Smooth muscle cell (in vitro differentiated cells): ENCODE results near the gene RIN2. TPM values are rescaled to one million over a fixed set of nuclear protein-coding genes. Genes with fewer than 3 reads are reported as not detected.

Source experiments
- DNase-seq: peaks from one replicate; lab custom pipeline; 2025; ENCODE audit not compliant: unreplicated experiment; lab: John Stamatoyannopoulos, UW
- H2AFZ ChIP-seq: fragments of 200-600 bp; sonication (generic); 2 replicates; pipeline ENCODE4 v1.6.0; 2016; ENCODE audit warnings: antibody characterized with exemption, low read depth, mild to moderate bottlenecking
- H3F3A ChIP-seq: fragments of 200-600 bp; sonication (generic); 2 replicates; pipeline ENCODE4 v1.6.0; 2017; ENCODE audit warnings: antibody characterized with exemption, low read depth
- H3K27ac ChIP-seq: fragments of 200-600 bp; sonication (generic); 2 replicates; pipeline ENCODE4 v1.5.1; 2016; ENCODE audit warnings: low read depth, mild to moderate bottlenecking
- H3K27me3 ChIP-seq: fragments of 200-600 bp; sonication (generic); 2 replicates; pipeline ENCODE4 v1.6.1; 2016; ENCODE audit warnings: low read depth, mild to moderate bottlenecking
- H3K36me3 ChIP-seq: fragments of 200-600 bp; sonication (generic); 2 replicates; pipeline ENCODE4 v1.5.1; 2016; ENCODE audit warnings: low read depth
- H3K4me1 ChIP-seq: fragments of 200-600 bp; sonication (generic); 2 replicates; pipeline ENCODE4 v1.5.1; 2016; ENCODE audit warnings: low read depth
- H3K4me2 ChIP-seq: fragments of 200-600 bp; sonication (generic); 2 replicates; pipeline ENCODE4 v1.6.0; 2016; ENCODE audit warnings: mild to moderate bottlenecking
- H3K4me3 ChIP-seq: fragments of 200-600 bp; sonication (generic); 2 replicates; pipeline ENCODE4 v1.5.1; 2016; ENCODE audit warnings: mild to moderate bottlenecking
- H3K79me2 ChIP-seq: fragments of 200-600 bp; sonication (generic); 2 replicates; pipeline ENCODE4 v1.6.0; 2016; ENCODE audit warnings: low read depth, mild to moderate bottlenecking
- H3K9ac ChIP-seq: fragments of 200-600 bp; sonication (generic); 2 replicates; pipeline ENCODE4 v1.6.0; 2016; ENCODE audit warnings: low read depth
- H3K9me3 ChIP-seq: fragments of 200-600 bp; sonication (generic); replicated peaks from 2 replicates; pipeline ENCODE4 v1.5.1; 2016; ENCODE audit warnings: low read depth
- H4K20me1 ChIP-seq: fragments of 200-600 bp; sonication (generic); 2 replicates; pipeline ENCODE4 v1.6.0; 2016; ENCODE audit warnings: low read depth
- CTCF ChIP-seq: fragments of 200-600 bp; sonication (generic); IDR thresholded peaks from 2 replicates; pipeline ENCODE4 v1.5.1; 2017; ENCODE audit warnings: borderline replicate concordance, mild to moderate bottlenecking, antibody characterized with exemption; ENCODE audit not compliant: insufficient read depth, poor library complexity, severe bottlenecking
- WGBS: methylation state at CpG from one replicate; pipeline ENCODE4 v1.1.7; 2016; ENCODE audit warnings: low lambda C conversion rate; 5-methylcytosine and 5-hydroxymethylcytosine counted together
- polyA plus RNA-seq: library from polyadenylated mRNA; unstranded; fragments of >200 nt; fragmentation: Nextera tagmentation; extraction: Ambion mirVana; gene quantifications from 2 replicates; pipeline ENCODE4 v1.2.1, GENCODE V29; 2016
- total RNA-seq: library from RNA; depleted of rRNA; stranded (reverse); fragments of >200 nt; gene quantifications from 2 replicates; pipeline ENCODE4 v1.2.3, GENCODE V29; 2014

Gene RIN2
- total and polyA plus RNA-seq, 2 experiments from 2014 or later, result 16.0 to 26.9 TPM

GRCh38 chr20:19760371-19760721 lies 2.3 kb downstream of the RIN2 start:
- Histone ChIP-seq H3K4me1 (peaks cover 17% of the 10 kb centered on the region), H3K27me3 (no peaks in the 10 kb centered on the region), H3F3A (peaks cover 10% of the 10 kb centered on the region), H3K4me2 (no peak overlapping the region), H2AFZ (no peak overlapping the region), H3K27ac (no peak overlapping the region), H3K9ac (no peak overlapping the region), H3K36me3 (no peaks in the 10 kb centered on the region), H3K4me3 (no peak overlapping the region), H3K79me2 (peaks cover 14% of the 10 kb centered on the region), H3K9me3 (no peaks in the 10 kb centered on the region), H4K20me1 (peaks cover 4% of the 10 kb centered on the region)
- DNase-seq, result no peak
- no peak for TF ChIP-seq CTCF
- 89% methylated on average over 3 of the region's 3 CpGs for WGBS

GRCh38 chr20:19761326-19761725 lies 3.3 kb downstream of the RIN2 start:
- Histone ChIP-seq H3K79me2 (peaks cover 17% of the 10 kb centered on the region), H3K4me3 (no peak overlapping the region), H3K4me1 (peaks cover 17% of the 10 kb centered on the region), H4K20me1 (peaks cover 4% of the 10 kb centered on the region), H3K27me3 (no peaks in the 10 kb centered on the region), H3K9ac (no peak overlapping the region), H3K36me3 (no peaks in the 10 kb centered on the region), H3K27ac (no peak overlapping the region), H3F3A (peaks cover 10% of the 10 kb centered on the region), H2AFZ (no peak overlapping the region), H3K9me3 (no peaks in the 10 kb centered on the region), H3K4me2 (no peak overlapping the region)
- no peak for DNase-seq
- TF ChIP-seq CTCF, result no peak

GRCh38 chr20:19761841-19762240 lies 3.8 kb downstream of the RIN2 start:
- WGBS, result 90% methylated on average over 2 of the region's 2 CpGs
- Histone ChIP-seq H3K4me3 (no peak overlapping the region), H3F3A (peaks cover 7% of the 10 kb centered on the region)

More at GRCh38 chr20:19761841-19762240, 3.8 kb downstream of the RIN2 start:
- H3K9me3 ChIP-seq, result no peaks in the 10 kb centered on the region
- H4K20me1 ChIP-seq, result peaks cover 4% of the 10 kb centered on the region
- H3K9ac ChIP-seq, result no peak overlapping the region
- H3K36me3 ChIP-seq, result no peaks in the 10 kb centered on the region
- H3K27me3 ChIP-seq, result no peaks in the 10 kb centered on the region
- no peak overlapping the region for H3K27ac ChIP-seq
- no peak for TF ChIP-seq CTCF
- H3K4me2 ChIP-seq, result no peak overlapping the region
- H3K4me1 ChIP-seq, result peaks cover 14% of the 10 kb centered on the region
- no peak overlapping the region for H2AFZ ChIP-seq
- H3K79me2 ChIP-seq, result peaks cover 17% of the 10 kb centered on the region
- no peak for DNase-seq
